ENCODE measurements around the gene PRTN3.
"Not testable (repeated sequence)": the region's sequence is repeated elsewhere in the genome, so short reads cannot be mapped to it uniquely, and the experiment has no call there.

Gene PRTN3

GRCh38 chr19:815775-816499 is 24.9 kb upstream of the PRTN3 start:
- no peak for DNase-seq (ENCODE audit: low read depth in 2 of 2)

DNA sequence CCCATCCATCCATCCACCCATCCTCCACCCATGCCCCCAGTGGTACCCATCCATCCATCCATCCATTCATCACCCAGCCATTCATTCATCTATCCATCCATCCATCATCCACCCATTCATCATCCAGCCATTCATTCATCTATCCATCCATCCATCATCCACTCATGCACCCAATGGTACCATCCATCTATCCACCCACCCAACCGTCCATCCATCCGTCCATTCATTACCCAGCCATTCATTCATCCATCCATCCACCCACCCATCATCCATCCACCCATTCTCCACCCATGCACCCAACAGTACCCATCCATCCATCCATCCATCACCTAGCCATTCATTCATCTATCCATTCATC is 24.3 kb upstream of the PRTN3 start:
- DNase-seq (ENCODE audit: low read depth in 2 of 2), result no peak

DNA sequence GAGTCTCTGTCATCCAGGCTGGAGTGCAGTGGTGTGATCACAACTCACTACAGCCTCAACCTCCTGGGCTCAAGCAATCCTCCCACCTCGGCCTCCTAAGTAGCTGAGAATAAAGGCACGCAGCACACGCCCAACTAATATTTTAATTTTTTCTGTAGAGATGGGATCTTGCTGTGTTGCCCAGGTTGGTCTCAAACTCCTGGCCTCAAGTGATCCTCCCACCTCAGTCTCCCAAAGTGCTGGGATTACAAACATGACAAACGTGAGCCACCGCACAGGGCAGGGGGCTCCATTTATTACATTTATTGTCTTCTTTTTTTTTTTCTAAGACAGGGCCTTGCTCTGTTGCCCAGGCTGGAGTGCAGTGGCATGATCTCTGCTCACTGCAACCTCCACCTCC is 20.6 kb upstream of the PRTN3 start:
- DNase-seq (ENCODE audit: low read depth in 2 of 2), result not testable (repeated sequence)

GRCh38 chr19:821231-821824 is 19.5 kb upstream of the PRTN3 start:
- DNase-seq (ENCODE audit: low read depth in 2 of 2), result no peak

DNA sequence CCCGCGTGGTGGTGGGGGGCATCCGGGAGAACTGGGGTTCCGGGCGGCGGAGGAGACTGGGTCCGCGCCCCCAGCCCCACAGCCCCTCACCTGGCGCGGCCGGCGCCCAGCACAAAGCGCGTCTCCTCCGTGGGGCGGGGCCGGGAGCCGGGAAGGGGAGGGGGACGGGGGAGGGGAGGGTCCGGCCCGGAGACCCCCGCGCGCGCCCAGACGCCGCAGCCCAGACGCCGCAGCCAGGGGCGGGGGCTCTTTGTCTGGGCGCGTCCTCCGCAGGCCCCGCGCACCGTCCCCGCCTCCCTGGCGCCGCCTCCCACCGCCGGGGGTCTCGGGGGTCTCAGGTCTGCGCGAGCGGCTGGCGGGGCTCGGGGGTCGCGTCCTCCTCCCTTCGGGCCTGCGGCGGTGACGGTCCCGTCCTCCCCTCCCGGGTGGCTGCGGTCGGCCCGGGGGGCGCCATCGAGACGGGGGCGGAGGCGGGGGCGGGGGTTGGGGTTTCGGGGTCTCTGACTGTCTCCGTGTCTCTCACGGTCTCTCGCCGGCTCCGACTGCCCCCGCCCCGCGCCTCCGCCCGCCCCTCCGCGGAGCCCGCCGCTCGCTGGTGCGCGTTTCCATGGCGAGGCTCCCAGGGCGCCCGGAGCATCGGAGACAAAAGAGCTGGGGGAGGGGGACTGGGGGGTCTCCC is 18.8 kb upstream of the PRTN3 start, which contains the start of gene PLPPR3:
Gene PLPPR3, minus strand, starts transcription at position 131 of the 679 bp plus-strand sequence. CDS start 396 bp downstream, outside the sequence.
- no peak for DNase-seq (ENCODE audit: low read depth in 2 of 2)

GRCh38 chr19:823565-824121 is 17.2 kb upstream of the PRTN3 start:
- no peak for DNase-seq (ENCODE audit: low read depth in 2 of 2)

- no peak for DNase-seq (ENCODE audit: low read depth in 2 of 2)
These were observed 15.9 kb upstream of the PRTN3 start for GRCh38 chr19:824885-825284.

DNA sequence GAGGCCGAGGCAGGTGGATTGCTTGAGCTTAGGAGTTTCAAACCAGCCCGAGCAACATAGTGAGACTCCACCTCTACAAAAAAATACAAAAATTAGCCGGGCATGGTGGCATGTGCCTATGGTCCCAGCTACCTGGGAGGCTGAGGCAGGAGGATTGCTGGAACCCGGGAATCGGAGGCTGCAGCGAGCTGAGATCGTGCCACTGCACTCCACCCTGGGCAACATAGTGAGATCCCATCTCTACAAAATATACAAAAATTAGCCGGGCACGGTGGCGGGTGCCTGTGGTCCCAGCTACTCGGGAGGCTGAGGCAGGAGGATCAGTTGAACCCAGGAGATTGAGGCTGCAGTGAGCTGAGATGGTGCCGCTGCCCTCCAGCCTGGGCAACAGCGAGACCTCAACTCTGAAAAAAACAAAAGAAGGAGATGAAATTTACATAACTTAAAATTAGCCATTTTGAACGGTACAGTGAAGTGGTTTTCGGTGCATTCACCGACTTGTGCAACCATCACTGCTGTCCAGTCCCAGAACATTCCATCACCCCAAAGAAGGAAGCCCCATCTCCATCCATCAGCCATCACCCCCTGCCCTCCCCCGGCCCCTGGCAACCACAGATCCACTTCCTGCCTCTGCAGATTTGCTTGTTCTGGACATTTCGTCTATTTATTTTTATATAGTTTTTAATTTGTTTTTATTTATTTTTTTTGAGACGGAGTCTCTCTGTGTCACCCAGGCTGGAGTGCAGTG is 14.7 kb upstream of the PRTN3 start:
- no peak for DNase-seq (ENCODE audit: low read depth in 2 of 2)

DNA sequence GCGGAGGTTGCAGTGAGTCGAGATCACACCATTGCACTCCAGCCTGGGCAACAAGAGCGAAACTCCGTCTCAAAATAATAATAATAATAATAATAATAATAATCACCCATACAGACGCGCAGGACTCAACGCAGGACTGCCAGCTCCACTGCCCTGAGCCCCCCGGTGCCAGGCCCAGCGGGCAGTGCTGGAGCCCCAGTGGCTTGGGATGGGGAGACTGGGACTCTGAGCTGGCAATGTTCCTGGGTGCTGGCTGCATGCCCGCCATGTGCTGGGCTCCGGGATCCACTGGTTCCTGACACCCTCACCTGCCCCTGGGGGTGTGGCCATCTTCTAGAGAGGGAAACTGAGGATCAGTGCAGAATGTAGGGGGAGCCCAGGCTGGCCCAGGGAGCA is 13.5 kb upstream of the PRTN3 start:
- DNase-seq (ENCODE audit: low read depth in 2 of 2), result no peak

- no peak for DNase-seq (ENCODE audit: low read depth in 2 of 2)
These were observed 13.0 kb upstream of the PRTN3 start, which contains the start of gene AZU1 for GRCh38 chr19:827710-828321. TSS of gene AZU1 (plus strand) at chr19:827837. CDS start at chr19:827847, 10 bp downstream.

- DNase-seq (ENCODE audit: low read depth in 2 of 2), result no peak
These were observed 11.6 kb upstream of the PRTN3 start for GRCh38 chr19:829129-829758.

DNA sequence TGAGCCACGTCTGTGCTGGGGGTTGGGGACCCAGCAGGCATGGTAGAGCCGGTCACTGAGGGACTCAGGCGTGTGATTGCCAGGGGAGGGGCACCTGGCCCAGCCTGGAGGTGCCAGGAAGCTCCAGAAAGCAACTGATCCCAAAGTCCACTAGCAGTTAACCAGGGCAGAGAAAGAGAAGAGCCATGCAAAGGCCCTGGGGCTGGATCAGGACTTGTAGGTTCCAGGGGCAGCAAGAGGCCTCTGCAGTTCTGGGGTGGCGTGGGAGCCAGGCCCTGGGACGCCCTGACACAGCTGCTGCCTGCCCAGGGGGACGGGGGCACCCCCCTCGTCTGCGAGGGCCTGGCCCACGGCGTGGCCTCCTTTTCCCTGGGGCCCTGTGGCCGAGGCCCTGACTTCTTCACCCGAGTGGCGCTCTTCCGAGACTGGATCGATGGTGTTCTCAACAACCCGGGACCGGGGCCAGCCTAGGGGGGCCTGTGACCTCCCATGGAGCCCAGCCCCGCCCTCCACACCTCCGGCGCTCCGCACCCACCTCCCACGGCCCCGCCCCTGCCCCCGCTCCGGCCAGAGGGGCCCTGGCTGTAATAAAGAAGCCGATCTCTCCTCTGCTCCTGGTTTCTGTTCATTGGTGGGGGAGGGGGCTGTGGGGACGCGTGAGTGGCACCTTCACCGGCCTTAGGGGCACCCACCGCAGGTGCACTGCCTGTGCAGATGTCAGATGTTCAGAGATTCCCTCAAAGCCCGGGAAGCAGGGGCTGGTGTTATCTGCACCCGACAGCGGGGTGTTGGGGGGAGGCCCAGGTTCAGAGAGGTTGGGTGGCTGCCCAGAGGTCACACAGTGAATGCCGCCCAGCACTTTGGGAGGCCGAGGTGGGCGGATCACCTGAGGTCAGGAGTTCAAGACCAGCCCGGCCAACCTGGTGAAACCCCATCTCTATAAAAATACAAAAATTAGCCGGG is 9.1 kb upstream of the PRTN3 start:
- DNase-seq (ENCODE audit: low read depth in 2 of 2), result no peak

GRCh38 chr19:834216-834615 is 6.6 kb upstream of the PRTN3 start:
- DNase-seq (ENCODE audit: low read depth in 2 of 2), result no peak

DNA sequence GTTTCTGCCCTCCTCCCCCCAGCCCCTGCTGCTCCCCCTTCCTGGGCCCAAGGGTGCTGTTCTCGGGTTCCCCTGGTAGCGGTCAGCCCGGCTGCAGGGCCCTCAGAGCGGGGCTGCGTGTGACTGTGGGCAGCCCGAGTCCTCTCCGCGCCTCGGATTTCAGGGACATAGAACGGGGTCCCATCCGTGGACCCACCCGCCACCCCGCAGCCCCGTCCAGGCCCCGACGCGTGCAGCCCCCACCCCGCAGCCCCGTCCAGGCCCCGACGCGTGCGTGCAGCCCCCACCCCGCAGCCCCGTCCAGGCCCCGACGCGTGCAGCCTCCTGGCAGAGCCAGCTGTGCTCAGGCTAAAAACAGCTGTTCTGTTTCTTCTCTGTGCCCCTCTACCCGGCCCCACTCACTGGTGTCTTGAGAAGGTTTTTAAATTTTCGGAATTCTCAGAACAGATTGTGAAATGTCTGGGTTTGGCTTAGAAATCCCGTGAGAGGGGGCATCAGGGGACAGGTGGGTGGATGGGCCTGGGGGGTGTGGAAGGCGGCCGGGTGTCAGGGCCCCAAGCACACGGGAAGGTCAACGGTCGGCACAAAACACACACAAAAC is 5.5 kb upstream of the PRTN3 start:
- no peak for DNase-seq (ENCODE audit: low read depth in 2 of 2)

- not testable (repeated sequence) for DNase-seq (ENCODE audit: low read depth in 2 of 2)
These were observed 2.0 kb downstream of the PRTN3 start for GRCh38 chr19:842802-843179.

- DNase-seq (ENCODE audit: low read depth in 2 of 2), result no peak
These were observed 2.5 kb downstream of the PRTN3 start for GRCh38 chr19:843180-843835.

GRCh38 chr19:843836-844545 is 3.2 kb downstream of the PRTN3 start:
- no peak for DNase-seq (ENCODE audit: low read depth in 2 of 2)

- no peak for DNase-seq (ENCODE audit: low read depth in 2 of 2)
These were observed 3.8 kb downstream of the PRTN3 start for GRCh38 chr19:844546-844971.

All from stimulated activated CD8-positive, alpha-beta memory T cell treated with anti-CD3 and anti-CD28 coated beads, Interleukin-2, amount 100 ng/mL, for 48 hours (primary cell).